DOHH2 (cell line): Measurements from ENCODE around the gene PCDH9.

Experiments
- EZH2phosphoT487 ChIP-seq: fragments of 200-600 bp; sonication (generic); IDR thresholded peaks from 2 replicates; pipeline ENCODE4 v1.6.1; 2017; ENCODE audit warnings: borderline replicate concordance, mild to moderate bottlenecking, antibody characterized with exemption, low read length, moderate library complexity, mixed read lengths
- TF ChIP-seq, protein P1 (sequence below): fragments of 200-600 bp; sonication (generic); IDR thresholded peaks from one replicate; pipeline ENCODE4 v1.5.1; 2014; ENCODE audit warnings: antibody characterized with exemption, mild to moderate bottlenecking, low read depth, low read length; ENCODE audit not compliant: poor library complexity, severe bottlenecking

DNA sequence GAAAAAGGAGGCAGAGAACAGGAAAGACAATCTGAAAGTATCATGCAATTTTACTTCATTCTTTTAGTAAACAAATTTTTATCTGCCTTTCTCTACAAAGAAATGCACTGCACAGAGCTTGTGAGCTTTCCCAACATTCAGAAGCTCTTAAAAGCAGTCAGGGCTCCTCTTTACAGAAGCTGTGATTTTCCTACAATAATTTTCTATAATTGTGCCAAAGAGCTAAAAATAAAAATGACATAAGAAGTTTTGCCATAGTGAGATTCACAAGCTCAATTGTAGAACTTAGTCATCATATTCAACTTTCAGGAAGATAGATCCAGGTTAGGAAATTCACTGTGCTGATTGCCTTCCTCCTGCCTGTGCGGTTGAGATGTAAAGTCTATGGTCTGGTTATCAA lies 341.4 kb downstream of the PCDH9 start:
- TF ChIP-seq, protein P1, sequence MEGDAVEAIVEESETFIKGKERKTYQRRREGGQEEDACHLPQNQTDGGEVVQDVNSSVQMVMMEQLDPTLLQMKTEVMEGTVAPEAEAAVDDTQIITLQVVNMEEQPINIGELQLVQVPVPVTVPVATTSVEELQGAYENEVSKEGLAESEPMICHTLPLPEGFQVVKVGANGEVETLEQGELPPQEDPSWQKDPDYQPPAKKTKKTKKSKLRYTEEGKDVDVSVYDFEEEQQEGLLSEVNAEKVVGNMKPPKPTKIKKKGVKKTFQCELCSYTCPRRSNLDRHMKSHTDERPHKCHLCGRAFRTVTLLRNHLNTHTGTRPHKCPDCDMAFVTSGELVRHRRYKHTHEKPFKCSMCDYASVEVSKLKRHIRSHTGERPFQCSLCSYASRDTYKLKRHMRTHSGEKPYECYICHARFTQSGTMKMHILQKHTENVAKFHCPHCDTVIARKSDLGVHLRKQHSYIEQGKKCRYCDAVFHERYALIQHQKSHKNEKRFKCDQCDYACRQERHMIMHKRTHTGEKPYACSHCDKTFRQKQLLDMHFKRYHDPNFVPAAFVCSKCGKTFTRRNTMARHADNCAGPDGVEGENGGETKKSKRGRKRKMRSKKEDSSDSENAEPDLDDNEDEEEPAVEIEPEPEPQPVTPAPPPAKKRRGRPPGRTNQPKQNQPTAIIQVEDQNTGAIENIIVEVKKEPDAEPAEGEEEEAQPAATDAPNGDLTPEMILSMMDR: no peak
- TF ChIP-seq EZH2phosphoT487: no peak
